Trophoblast cell (in vitro differentiated cells and primary cell): ENCODE data around the gene KIF2C.
"Not testable (repeated sequence)": the region's sequence is repeated elsewhere in the genome, so short reads cannot be mapped to it uniquely, and the experiment has no call there.

Experiments
- DNase-seq, 2 donors: peaks; one replicate each; pipeline ENCODE4 v3.0.0-alpha.2; 2016
- H2AFZ ChIP-seq: 2 replicates; pipeline ENCODE4 v1.6.1; 2013; ENCODE audit warnings: low read length, moderate library complexity, mild to moderate bottlenecking; ENCODE audit not compliant: insufficient read depth, poor library complexity
- H2AK5ac ChIP-seq: 2 replicates; pipeline ENCODE4 v1.6.1; 2013; ENCODE audit warnings: mild to moderate bottlenecking, low read length
- H2BK120ac ChIP-seq: 2 replicates; pipeline ENCODE4 v1.6.1; 2013; ENCODE audit warnings: low read length, mild to moderate bottlenecking, moderate library complexity; ENCODE audit not compliant: insufficient read depth, poor library complexity
- H2BK12ac ChIP-seq: 2 replicates; pipeline ENCODE4 v1.6.1; 2013; ENCODE audit warnings: mild to moderate bottlenecking, low read length, moderate library complexity
- H2BK5ac ChIP-seq: 2 replicates; pipeline ENCODE4 v1.6.1; 2013; ENCODE audit warnings: low read length, low read depth, moderate library complexity, mild to moderate bottlenecking; ENCODE audit not compliant: poor library complexity
- H3K14ac ChIP-seq: 2 replicates; pipeline ENCODE4 v1.6.1; 2013; ENCODE audit warnings: mild to moderate bottlenecking, low read length
- H3K18ac ChIP-seq: 2 replicates; pipeline ENCODE4 v1.6.1; 2013; ENCODE audit warnings: mild to moderate bottlenecking, low read length
- H3K23ac ChIP-seq: 2 replicates; pipeline ENCODE4 v1.6.1; 2013; ENCODE audit warnings: low read length
- H3K27ac ChIP-seq: 2 replicates; pipeline ENCODE4 v1.5.1; 2013; ENCODE audit warnings: low read depth, mild to moderate bottlenecking, inconsistent platforms, low read length, moderate library complexity
- H3K27me3 ChIP-seq: 2 replicates; pipeline ENCODE4 v1.6.1; 2013; ENCODE audit warnings: inconsistent platforms, mild to moderate bottlenecking, low read length, moderate library complexity; ENCODE audit not compliant: insufficient read depth
- H3K36me3 ChIP-seq, 2 experiments: 1 replicate in 1 of 2; 2 replicates in 1 of 2; pipeline ENCODE4 v1.6.1; 2013; ENCODE audit warnings: low read length in 2 of 2, mild to moderate bottlenecking in 2 of 2, moderate library complexity in 1 of 2; ENCODE audit not compliant: insufficient read depth in 2 of 2, control insufficient read depth in 1 of 2
- H3K4ac ChIP-seq: 2 replicates; pipeline ENCODE4 v1.6.1; 2013; ENCODE audit warnings: low read depth, mild to moderate bottlenecking, low read length, moderate library complexity
- H3K4me1 ChIP-seq, 2 experiments: 1 replicate in 1 of 2; 2 replicates in 1 of 2; pipeline ENCODE4 v1.6.1; 2013; ENCODE audit warnings: low read length in 2 of 2, mild to moderate bottlenecking in 2 of 2, moderate library complexity in 1 of 2; ENCODE audit not compliant: insufficient read depth in 2 of 2, control insufficient read depth in 1 of 2
- H3K4me2 ChIP-seq: 2 replicates; pipeline ENCODE4 v1.6.1; 2013; ENCODE audit warnings: inconsistent platforms, mild to moderate bottlenecking, low read length, moderate library complexity
- H3K4me3 ChIP-seq: 2 replicates; pipeline ENCODE4 v1.5.1; 2013; ENCODE audit warnings: mild to moderate bottlenecking, low read depth, low read length, inconsistent platforms
- H3K79me1 ChIP-seq: one replicate; pipeline ENCODE4 v1.6.1; 2013; ENCODE audit warnings: low read length
- H3K79me2 ChIP-seq: 2 replicates; pipeline ENCODE4 v1.6.1; 2013; ENCODE audit warnings: low read length, mild to moderate bottlenecking; ENCODE audit not compliant: control insufficient read depth, insufficient read depth, poor library complexity
- H3K9ac ChIP-seq: 2 replicates; pipeline ENCODE4 v1.6.1; 2013; ENCODE audit warnings: mild to moderate bottlenecking, low read length
- H3K9me3 ChIP-seq: 2 replicates; pipeline ENCODE4 v1.6.1; 2013; ENCODE audit warnings: low read depth, mild to moderate bottlenecking, control low read depth, inconsistent platforms, low read length; ENCODE audit not compliant: insufficient read depth
- H4K12ac ChIP-seq: 2 replicates; pipeline ENCODE4 v1.6.1; 2013; ENCODE audit warnings: low read depth, mild to moderate bottlenecking, low read length, moderate library complexity
- H4K8ac ChIP-seq: 2 replicates; pipeline ENCODE4 v1.6.1; 2013; ENCODE audit warnings: low read depth, mild to moderate bottlenecking, low read length, moderate library complexity
- H4K91ac ChIP-seq: one replicate; pipeline ENCODE4 v1.6.1; 2013; ENCODE audit warnings: low read depth, mild to moderate bottlenecking, low read length, moderate library complexity
- WGBS: extraction: QIAGEN DNeasy Blood & Tissue Kit; methylation state at CpG from one replicate; pipeline ENCODE4 v1.1.7; 2013; ENCODE audit warnings: missing lambda C conversion rate; ENCODE audit not compliant: insufficient read length, insufficient coverage; ENCODE audit errors: extremely low coverage; 5-methylcytosine and 5-hydroxymethylcytosine counted together

Gene KIF2C

GRCh38 chr1:44757420-44757819 lies 17.8 kb downstream of the KIF2C start:
- Histone ChIP-seq H2AK5ac (no peak overlapping the region), H2BK120ac (no peak overlapping the region), H3K14ac (no peak overlapping the region), H3K36me3 (peaks cover 68 to 86% of the 10 kb centered on the region in 2 experiments), H3K23ac (no peak overlapping the region), H3K9ac (no peak overlapping the region), H4K91ac (no peak overlapping the region), H3K4me1 (no peaks in the 10 kb centered on the region), H3K9me3 (no peaks in the 10 kb centered on the region), H3K79me1 (no peaks in the 10 kb centered on the region), H3K4me3 (no peak overlapping the region), H3K18ac (no peak overlapping the region), H2AFZ (no peak overlapping the region), H2BK5ac (no peak overlapping the region), H3K27ac (no peak overlapping the region), H3K4ac (no peak overlapping the region), H3K4me2 (no peak overlapping the region), H4K8ac (no peak overlapping the region), H3K27me3 (no peaks in the 10 kb centered on the region), H3K79me2 (no peaks in the 10 kb centered on the region), H2BK12ac (no peak overlapping the region), H4K12ac (no peak overlapping the region)
- WGBS: no CpG with 5 or more reads among the region's 2 CpGs
- no peak for DNase-seq

GRCh38 chr1:44759077-44759476 lies 19.4 kb downstream of the KIF2C start:
- H2BK12ac ChIP-seq: no peak overlapping the region
- H3K9me3 ChIP-seq: no peaks in the 10 kb centered on the region
- no peak overlapping the region for H4K12ac ChIP-seq
- no peaks in the 10 kb centered on the region for H3K79me2 ChIP-seq
- no peak overlapping the region for H3K18ac ChIP-seq
- H2AFZ ChIP-seq: no peak overlapping the region
- no peak overlapping the region for H3K4me2 ChIP-seq
- H2BK5ac ChIP-seq: no peak overlapping the region
- H3K23ac ChIP-seq: no peak overlapping the region
- H3K36me3 ChIP-seq: peaks cover 70 to 86% of the 10 kb centered on the region in 2 experiments
- no peak overlapping the region for H3K4ac ChIP-seq
- DNase-seq: no peak
- no peak overlapping the region for H2BK120ac ChIP-seq
- H2AK5ac ChIP-seq: no peak overlapping the region
- H3K79me1 ChIP-seq: no peaks in the 10 kb centered on the region
- no peak overlapping the region for H3K9ac ChIP-seq
- WGBS: no CpG with 5 or more reads among the region's 11 CpGs
- no peaks in the 10 kb centered on the region for H3K27me3 ChIP-seq
- H3K4me1 ChIP-seq: no peaks in the 10 kb centered on the region
- no peak overlapping the region for H3K4me3 ChIP-seq
- no peak overlapping the region for H3K27ac ChIP-seq
- no peak overlapping the region for H4K8ac ChIP-seq
- no peak overlapping the region for H3K14ac ChIP-seq
- H4K91ac ChIP-seq: no peak overlapping the region

GRCh38 chr1:44760876-44761275 lies 21.2 kb downstream of the KIF2C start:
- H4K12ac ChIP-seq: no peak overlapping the region
- no peak overlapping the region for H3K4ac ChIP-seq
- no peak overlapping the region for H3K23ac ChIP-seq
- H3K18ac ChIP-seq: no peak overlapping the region
- no peak overlapping the region for H4K91ac ChIP-seq
- H3K27me3 ChIP-seq: no peaks in the 10 kb centered on the region
- H2BK5ac ChIP-seq: no peak overlapping the region
- H3K27ac ChIP-seq: no peak overlapping the region
- no peak overlapping the region for H2BK12ac ChIP-seq
- H3K4me3 ChIP-seq: no peak overlapping the region
- no peak overlapping the region for H3K4me2 ChIP-seq
- no peak overlapping the region for H3K9ac ChIP-seq
- DNase-seq: no peak
- no peak overlapping the region for H3K14ac ChIP-seq
- H3K4me1 ChIP-seq: no peaks in the 10 kb centered on the region
- peaks cover 62 to 79% of the 10 kb centered on the region in 2 experiments for H3K36me3 ChIP-seq
- H3K9me3 ChIP-seq: no peaks in the 10 kb centered on the region
- H2AK5ac ChIP-seq: no peak overlapping the region
- WGBS: no CpG with 5 or more reads among the region's 3 CpGs
- no peaks in the 10 kb centered on the region for H3K79me1 ChIP-seq
- no peak overlapping the region for H2AFZ ChIP-seq
- no peak overlapping the region for H2BK120ac ChIP-seq
- H4K8ac ChIP-seq: no peak overlapping the region
- no peaks in the 10 kb centered on the region for H3K79me2 ChIP-seq

GRCh38 chr1:44766421-44766820 lies 26.8 kb downstream of the KIF2C start:
- not testable (repeated sequence) for H3K18ac ChIP-seq, H3K14ac ChIP-seq, H4K8ac ChIP-seq, H2AK5ac ChIP-seq, H3K79me1 ChIP-seq, H3K9ac ChIP-seq, H3K4me2 ChIP-seq, H2BK5ac ChIP-seq, H3K9me3 ChIP-seq, H3K4me1 ChIP-seq, H2BK120ac ChIP-seq, H4K12ac ChIP-seq, H3K4me3 ChIP-seq, H3K27me3 ChIP-seq, H4K91ac ChIP-seq, H3K23ac ChIP-seq, H2AFZ ChIP-seq, H3K27ac ChIP-seq, DNase-seq, H2BK12ac ChIP-seq, H3K4ac ChIP-seq, H3K79me2 ChIP-seq
- WGBS: no CpG with 5 or more reads among the region's 6 CpGs
- peaks cover 40 to 53% of the 10 kb centered on the region in 2 experiments for H3K36me3 ChIP-seq
